SK-N-SH treated with all-trans-retinoic acid at 6 μM for 48 hours (cell line): Measurements from ENCODE around the gene LPP.

Source experiments
- CSDC2 ChIP-seq: fragments of 250-450 bp; sonication (Bioruptor Pico); IDR thresholded peaks from 2 replicates; pipeline ENCODE4 v1.5.0; 2020; ENCODE audit warnings: mild to moderate bottlenecking, moderate library complexity
- TOX ChIP-seq: fragments of 250-450 bp; sonication (Bioruptor Pico); IDR thresholded peaks from 2 replicates; pipeline ENCODE4 v1.8.0; 2021; ENCODE audit warnings: mild to moderate bottlenecking, moderate library complexity, borderline replicate concordance
- TF ChIP-seq, protein P1 (sequence below): fragments of 250-450 bp; sonication (Bioruptor Pico); IDR thresholded peaks from 2 replicates; pipeline ENCODE4 v1.8.0; 2020; ENCODE audit warnings: mild to moderate bottlenecking, moderate library complexity, borderline replicate concordance

DNA sequence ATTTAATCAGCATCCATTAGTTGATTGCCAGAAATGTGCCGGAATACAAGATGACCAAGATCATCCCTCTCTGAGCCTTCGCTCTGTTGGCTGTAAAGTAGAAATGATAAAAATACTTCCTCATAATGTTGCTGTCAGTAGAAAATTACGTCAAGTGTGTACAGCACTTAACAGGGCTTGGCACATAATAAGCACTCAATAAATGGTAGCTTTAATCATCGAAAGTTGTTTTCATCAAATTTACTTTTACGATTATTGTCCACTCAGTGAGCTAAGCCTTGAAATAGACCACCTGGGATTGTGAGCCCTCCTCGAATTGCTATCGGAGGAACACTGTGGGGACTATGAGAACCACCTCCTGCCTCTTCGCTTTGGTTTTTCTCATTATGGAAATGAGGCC, 716.5 kb downstream of the LPP start:
- TF ChIP-seq, protein P1, sequence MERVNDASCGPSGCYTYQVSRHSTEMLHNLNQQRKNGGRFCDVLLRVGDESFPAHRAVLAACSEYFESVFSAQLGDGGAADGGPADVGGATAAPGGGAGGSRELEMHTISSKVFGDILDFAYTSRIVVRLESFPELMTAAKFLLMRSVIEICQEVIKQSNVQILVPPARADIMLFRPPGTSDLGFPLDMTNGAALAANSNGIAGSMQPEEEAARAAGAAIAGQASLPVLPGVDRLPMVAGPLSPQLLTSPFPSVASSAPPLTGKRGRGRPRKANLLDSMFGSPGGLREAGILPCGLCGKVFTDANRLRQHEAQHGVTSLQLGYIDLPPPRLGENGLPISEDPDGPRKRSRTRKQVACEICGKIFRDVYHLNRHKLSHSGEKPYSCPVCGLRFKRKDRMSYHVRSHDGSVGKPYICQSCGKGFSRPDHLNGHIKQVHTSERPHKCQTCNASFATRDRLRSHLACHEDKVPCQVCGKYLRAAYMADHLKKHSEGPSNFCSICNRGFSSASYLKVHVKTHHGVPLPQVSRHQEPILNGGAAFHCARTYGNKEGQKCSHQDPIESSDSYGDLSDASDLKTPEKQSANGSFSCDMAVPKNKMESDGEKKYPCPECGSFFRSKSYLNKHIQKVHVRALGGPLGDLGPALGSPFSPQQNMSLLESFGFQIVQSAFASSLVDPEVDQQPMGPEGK (CRISPR knock-in tag), result no peak
- TF ChIP-seq CSDC2 (CRISPR knock-in tag) (no peak), TOX (CRISPR knock-in tag) (no peak)
